ENCODE results near the gene SLC26A1.

The SLC26A1 gene

GRCh38 chr4:1030559-1030958 is 37.4 kb upstream of the SLC26A1 start:
- H3K4me1 ChIP-seq (ENCODE audit: control insufficient read depth in 1 of 2, insufficient read depth in 1 of 2, low read depth in 1 of 2, low read length in 1 of 2): no peaks in the 10 kb centered on the region
- no peaks in the 10 kb centered on the region for H3K36me3 ChIP-seq
- no peaks in the 10 kb centered on the region for H3K9me3 ChIP-seq
- H3K4me3 ChIP-seq (ENCODE audit: low read depth in 1 of 2, low read length in 1 of 2): no peak overlapping the region
- no peak for TF ChIP-seq CTCF (IDR thresholded peaks at IDR 0.05)
- no peak overlapping the region for H3K27ac ChIP-seq
- peaks cover 19% of the 10 kb centered on the region for H3K27me3 ChIP-seq

GRCh38 chr4:1030031-1030430 is 36.8 kb upstream of the SLC26A1 start:
- no peak for TF ChIP-seq CTCF (IDR thresholded peaks at IDR 0.05)
- Histone ChIP-seq H3K27ac (no peak overlapping the region), H3K4me1 (ENCODE audit: control insufficient read depth in 1 of 2, insufficient read depth in 1 of 2, low read depth in 1 of 2, low read length in 1 of 2) (no peaks in the 10 kb centered on the region), H3K4me3 (ENCODE audit: low read depth in 1 of 2, low read length in 1 of 2) (no peak overlapping the region), H3K36me3 (no peaks in the 10 kb centered on the region), H3K27me3 (peaks cover 19% of the 10 kb centered on the region), H3K9me3 (no peaks in the 10 kb centered on the region)

GRCh38 chr4:1029529-1029928 is 36.3 kb upstream of the SLC26A1 start:
- H3K36me3 ChIP-seq: no peaks in the 10 kb centered on the region
- no peaks in the 10 kb centered on the region for H3K4me1 ChIP-seq (ENCODE audit: control insufficient read depth in 1 of 2, insufficient read depth in 1 of 2, low read depth in 1 of 2, low read length in 1 of 2)
- H3K27ac ChIP-seq: no peak overlapping the region
- no peak overlapping the region for H3K4me3 ChIP-seq (ENCODE audit: low read depth in 1 of 2, low read length in 1 of 2)
- peaks cover 19% of the 10 kb centered on the region for H3K27me3 ChIP-seq
- H3K9me3 ChIP-seq: no peaks in the 10 kb centered on the region
- no peak for TF ChIP-seq CTCF (IDR thresholded peaks at IDR 0.05)

- peaks cover 19% of the 10 kb centered on the region for H3K27me3 ChIP-seq
- no peak overlapping the region for H3K27ac ChIP-seq
- H3K36me3 ChIP-seq: no peaks in the 10 kb centered on the region
- no peak for TF ChIP-seq CTCF (IDR thresholded peaks at IDR 0.05)
- no peaks in the 10 kb centered on the region for H3K9me3 ChIP-seq
- H3K4me3 ChIP-seq (ENCODE audit: low read depth in 1 of 2, low read length in 1 of 2): no peak overlapping the region
- H3K4me1 ChIP-seq (ENCODE audit: control insufficient read depth in 1 of 2, insufficient read depth in 1 of 2, low read depth in 1 of 2, low read length in 1 of 2): no peaks in the 10 kb centered on the region
These were observed 35.5 kb upstream of the SLC26A1 start for GRCh38 chr4:1028574-1029220.

GRCh38 chr4:1027915-1028238 is 34.7 kb upstream of the SLC26A1 start:
- Histone ChIP-seq H3K27me3 (peaks cover 18% of the 10 kb centered on the region), H3K27ac (no peak overlapping the region), H3K4me3 (ENCODE audit: low read depth in 1 of 2, low read length in 1 of 2) (no peak overlapping the region), H3K4me1 (ENCODE audit: control insufficient read depth in 1 of 2, insufficient read depth in 1 of 2, low read depth in 1 of 2, low read length in 1 of 2) (no peaks in the 10 kb centered on the region), H3K9me3 (no peaks in the 10 kb centered on the region), H3K36me3 (no peaks in the 10 kb centered on the region)
- no peak for TF ChIP-seq CTCF (IDR thresholded peaks at IDR 0.05)
